GM12865 (cell line): ENCODE measurements around the gene SAE1.

ENCODE experiments used
- DNase-seq: peaks from one replicate; pipeline ENCODE4 v3.0.0; 2010; ENCODE audit warnings: low read depth
- H3K4me3 ChIP-seq: 2 replicates; pipeline ENCODE4 v1.5.1; 2011; ENCODE audit warnings: mild to moderate bottlenecking, low read depth, low read length, control low read depth
- TF ChIP-seq, protein P1 (sequence below): IDR thresholded peaks from 2 replicates; pipeline ENCODE4 v1.5.1; 2011; ENCODE audit warnings: low read length, control low read depth, low read depth, inconsistent platforms; ENCODE audit not compliant: insufficient read depth; ENCODE audit errors: missing control alignments

The SAE1 gene

DNA sequence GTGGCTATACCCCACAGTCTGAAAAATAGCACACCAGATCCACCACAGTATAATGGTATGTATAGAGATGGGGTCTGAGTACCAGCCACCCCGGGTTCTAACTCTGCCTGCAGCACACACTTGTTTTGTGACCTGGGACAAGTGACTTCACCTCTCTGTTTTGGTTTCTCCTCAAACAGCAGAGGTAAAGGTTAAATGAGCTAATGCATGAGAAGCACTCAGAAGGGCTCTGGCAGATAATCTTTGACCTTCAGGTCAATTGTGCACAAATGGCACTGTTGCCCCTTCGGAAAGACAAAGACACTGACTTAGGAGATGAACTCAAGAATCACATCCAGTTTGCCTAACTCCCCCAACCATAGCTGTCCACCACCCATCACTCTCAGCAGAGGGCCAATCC lies 24.8 kb upstream of the SAE1 start:
- DNase-seq, result no peak
- no peak overlapping the region for H3K4me3 ChIP-seq
- TF ChIP-seq, protein P1, sequence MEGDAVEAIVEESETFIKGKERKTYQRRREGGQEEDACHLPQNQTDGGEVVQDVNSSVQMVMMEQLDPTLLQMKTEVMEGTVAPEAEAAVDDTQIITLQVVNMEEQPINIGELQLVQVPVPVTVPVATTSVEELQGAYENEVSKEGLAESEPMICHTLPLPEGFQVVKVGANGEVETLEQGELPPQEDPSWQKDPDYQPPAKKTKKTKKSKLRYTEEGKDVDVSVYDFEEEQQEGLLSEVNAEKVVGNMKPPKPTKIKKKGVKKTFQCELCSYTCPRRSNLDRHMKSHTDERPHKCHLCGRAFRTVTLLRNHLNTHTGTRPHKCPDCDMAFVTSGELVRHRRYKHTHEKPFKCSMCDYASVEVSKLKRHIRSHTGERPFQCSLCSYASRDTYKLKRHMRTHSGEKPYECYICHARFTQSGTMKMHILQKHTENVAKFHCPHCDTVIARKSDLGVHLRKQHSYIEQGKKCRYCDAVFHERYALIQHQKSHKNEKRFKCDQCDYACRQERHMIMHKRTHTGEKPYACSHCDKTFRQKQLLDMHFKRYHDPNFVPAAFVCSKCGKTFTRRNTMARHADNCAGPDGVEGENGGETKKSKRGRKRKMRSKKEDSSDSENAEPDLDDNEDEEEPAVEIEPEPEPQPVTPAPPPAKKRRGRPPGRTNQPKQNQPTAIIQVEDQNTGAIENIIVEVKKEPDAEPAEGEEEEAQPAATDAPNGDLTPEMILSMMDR, result no peak

DNA sequence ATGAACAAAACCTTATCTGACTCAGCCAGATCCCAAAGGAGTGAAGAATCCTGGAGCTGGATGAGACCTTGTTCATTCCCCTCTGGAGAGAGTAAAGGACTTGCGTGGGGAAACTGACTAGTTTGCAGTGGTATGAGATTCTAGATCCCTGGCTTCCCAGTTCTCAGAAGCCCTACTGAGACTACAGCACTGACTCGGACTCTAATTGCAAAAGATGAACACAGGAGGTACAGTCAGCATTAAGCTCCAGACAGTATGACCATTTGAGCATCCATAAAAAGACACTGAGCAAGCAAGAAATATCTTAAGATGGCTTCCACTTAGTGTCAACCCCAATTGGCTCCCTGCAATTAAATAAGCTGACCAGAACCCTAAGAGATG lies 23.8 kb upstream of the SAE1 start:
- TF ChIP-seq, protein P1, result no peak
- H3K4me3 ChIP-seq, result no peak overlapping the region
- DNase-seq, result no peak

DNA sequence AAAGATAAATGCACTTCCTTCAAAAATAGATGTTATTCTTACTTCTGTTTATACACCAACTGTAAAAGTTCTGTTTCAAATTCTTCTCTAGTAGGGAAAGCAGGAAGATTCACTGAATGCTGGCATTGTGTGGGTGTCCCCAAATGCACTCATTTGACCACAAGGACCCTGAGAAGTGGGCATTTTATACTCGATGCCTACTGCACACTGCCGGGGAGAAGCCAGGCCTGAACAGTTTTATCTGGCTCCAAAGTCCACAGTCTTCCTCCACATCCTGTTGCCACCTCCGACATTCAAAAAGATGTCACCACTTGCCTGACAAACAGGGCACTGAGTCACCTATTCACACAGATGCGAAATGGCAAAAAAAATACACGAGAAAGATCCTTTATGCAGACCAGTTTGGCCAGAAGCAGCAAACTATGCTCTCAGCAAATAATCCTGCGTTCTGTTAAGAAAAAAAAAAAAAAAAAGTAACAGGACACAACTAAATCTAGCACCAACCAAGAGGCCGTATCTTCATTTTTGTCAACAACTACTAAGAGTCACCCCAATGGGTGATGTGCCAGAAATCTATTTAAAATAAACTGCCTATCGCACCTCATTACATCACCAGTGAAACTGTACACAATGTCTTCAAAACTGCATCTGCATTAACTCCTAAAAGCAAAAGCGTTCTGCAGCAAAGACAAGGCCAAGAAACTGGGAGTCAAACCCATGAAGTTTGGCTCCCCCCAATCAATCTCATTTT lies 23.3 kb upstream of the SAE1 start:
- TF ChIP-seq, protein P1, result no peak
- no peak for DNase-seq
- no peak overlapping the region for H3K4me3 ChIP-seq

DNA sequence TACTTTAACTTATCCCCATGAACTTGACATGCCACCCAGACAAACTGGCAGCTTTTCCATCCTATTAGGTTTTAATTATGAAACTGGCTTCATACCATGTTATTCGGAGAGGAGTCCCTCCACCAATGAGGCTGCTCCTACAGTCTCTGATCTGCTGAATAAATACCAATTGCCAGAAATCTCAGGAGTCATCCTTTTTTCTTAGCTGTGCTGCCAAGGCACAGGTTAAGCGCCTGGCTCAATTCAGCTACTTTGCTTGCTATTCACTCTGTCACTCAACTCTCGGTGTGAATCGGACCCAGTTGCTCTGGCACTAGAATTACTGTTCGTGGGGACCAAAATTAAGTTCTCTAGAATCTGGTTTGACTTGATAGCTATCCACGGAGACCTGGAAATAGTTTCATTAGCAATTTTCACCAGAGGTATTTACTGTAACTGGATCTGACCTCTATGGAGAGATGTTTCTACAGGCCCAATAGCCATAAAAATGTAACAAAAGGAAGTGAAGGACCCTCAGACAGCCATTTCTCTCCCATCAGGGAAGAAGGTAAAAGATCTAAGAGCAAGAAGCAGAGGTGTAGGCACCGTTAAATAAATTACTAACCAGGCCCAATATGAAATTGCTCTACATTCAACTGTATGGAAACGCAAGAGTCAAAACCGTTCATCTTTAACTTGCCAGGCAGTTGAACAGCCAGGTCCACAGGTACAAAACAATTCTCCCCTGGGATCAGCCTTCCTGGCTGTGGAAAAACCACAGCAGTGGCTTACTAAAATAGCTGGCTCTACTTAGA lies 22.5 kb upstream of the SAE1 start:
- no peak for DNase-seq
- TF ChIP-seq, protein P1, result no peak
- H3K4me3 ChIP-seq, result peak overlapping the region; percentile 98

DNA sequence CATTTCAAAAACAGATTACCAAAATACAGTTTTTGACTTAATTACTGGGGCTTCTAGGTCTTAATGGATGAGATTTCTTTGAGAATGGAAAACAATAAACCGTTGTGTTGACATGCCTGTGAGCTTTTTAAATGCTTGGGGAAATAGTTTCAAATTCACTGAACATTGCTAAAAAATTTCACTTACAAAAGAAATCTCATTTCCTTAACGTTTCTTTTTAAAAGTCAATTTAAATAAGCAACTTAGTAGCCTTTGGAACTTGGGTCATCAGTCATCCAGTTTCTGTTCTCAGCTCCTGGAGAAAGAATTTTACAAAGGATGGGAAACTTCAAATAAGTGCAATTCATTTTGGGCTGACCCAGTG lies 21.5 kb upstream of the SAE1 start:
- no peak for DNase-seq
- H3K4me3 ChIP-seq, result peak overlapping the region; percentile 98
- TF ChIP-seq, protein P1, result no peak

DNA sequence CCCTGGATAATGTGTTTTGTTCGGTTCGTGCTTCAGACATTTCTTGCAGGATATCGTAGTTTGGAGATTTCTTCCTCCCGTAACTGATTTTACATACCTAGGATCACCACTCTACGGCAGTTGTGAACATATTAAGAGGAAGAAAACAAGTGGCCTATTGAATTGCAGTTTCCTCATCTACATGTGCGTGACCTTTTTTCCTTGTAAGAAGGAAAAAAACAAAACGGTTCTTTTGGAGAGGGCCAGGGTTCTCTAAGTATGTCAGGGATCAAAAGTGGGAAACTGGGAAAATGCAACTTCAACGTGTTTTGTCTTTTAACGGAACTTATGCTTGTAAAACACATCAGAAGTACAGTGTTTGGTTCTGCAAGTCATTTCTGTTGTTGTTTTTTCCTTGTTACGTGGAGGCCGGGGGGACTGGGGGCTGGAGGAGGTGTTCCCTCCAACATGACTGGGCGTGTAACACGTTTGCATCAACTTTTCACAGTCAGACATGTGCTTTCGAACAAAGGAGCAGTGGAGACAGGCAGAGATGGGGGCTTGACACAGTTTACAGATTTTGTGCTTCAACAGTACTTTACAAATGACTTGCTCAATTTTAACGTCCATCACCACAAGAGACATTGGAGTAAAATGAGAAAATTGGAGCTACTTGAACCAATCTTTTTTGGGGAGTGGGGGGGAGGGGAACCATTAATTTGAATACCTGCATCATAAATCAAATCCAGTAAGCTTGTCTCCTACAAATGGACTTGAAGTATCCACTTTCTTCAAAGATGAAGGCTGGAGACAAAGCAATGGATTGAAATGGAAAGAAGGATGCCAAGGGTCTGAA lies 20.9 kb upstream of the SAE1 start:
- DNase-seq, result peak; percentile 84
- TF ChIP-seq, protein P1, result no peak
- peak overlapping the region; percentile 98 for H3K4me3 ChIP-seq
